Naive thymus-derived CD4-positive, alpha-beta T cell (primary cell): ENCODE results near the gene TRPM4. TPM values are rescaled to one million over a fixed set of nuclear protein-coding genes. Genes with fewer than 3 reads are reported as not detected.

Experiments
- ATAC-seq: fragments of 150-1000 bp; cut with Tn5 transposase; 2 replicates; pipeline ENCODE4 v1.10.0; 2021; ENCODE audit warnings: mild to moderate bottlenecking, moderate library complexity
- CTCF ChIA-PET: fragments of 350-600 bp; sonication (Branson Sonifier 250); formaldehyde crosslinking; loops from one replicate; lab custom pipeline; 2021; ENCODE audit warnings: antibody characterized with exemption; lab: Charles Lee
- POLR2A ChIA-PET: fragments of 350-600 bp; sonication (Branson Sonifier 250); formaldehyde crosslinking; loops from one replicate; lab custom pipeline; 2021; ENCODE audit warnings: antibody characterized with exemption, inconsistent platforms; lab: Charles Lee
- DNase-seq, 9 donors: peaks; one replicate each; pipeline versions ENCODE4 v3.0.0 to v3.0.0-alpha.2; 2020 to 2022; ENCODE audit warnings: mixed read lengths in 1 of 9
- H3K27ac ChIP-seq: one replicate; pipeline ENCODE4 v1.7.0; 2013; ENCODE audit warnings: mild to moderate bottlenecking, low read depth, low read length, moderate library complexity
- H3K27me3 ChIP-seq, 2 donors: one replicate each; pipeline ENCODE4 v1.7.0; 2013; ENCODE audit warnings: low read length in 2 of 2, mild to moderate bottlenecking in 2 of 2, moderate library complexity in 2 of 2; ENCODE audit not compliant: control insufficient read depth in 2 of 2, insufficient read depth in 2 of 2
- H3K36me3 ChIP-seq, 3 experiments: 1 replicate in 2 of 3; 2 replicates in 1 of 3; pipeline ENCODE4 v1.7.0; 2013; ENCODE audit warnings: low read length in 3 of 3, mild to moderate bottlenecking in 3 of 3, moderate library complexity in 1 of 3; ENCODE audit not compliant: insufficient read depth in 3 of 3, control insufficient read depth in 2 of 3
- H3K4me1 ChIP-seq, 2 donors: one replicate each; pipeline ENCODE4 v1.7.0; 2013; ENCODE audit warnings: low read length in 2 of 2, mild to moderate bottlenecking in 2 of 2, moderate library complexity in 1 of 2; ENCODE audit not compliant: control insufficient read depth in 2 of 2, insufficient read depth in 2 of 2
- H3K4me3 ChIP-seq: 2 replicates; pipeline ENCODE4 v1.7.0; 2013; ENCODE audit warnings: mild to moderate bottlenecking, low read length
- H3K9me3 ChIP-seq, 3 experiments: 1 replicate in 2 of 3; 2 replicates in 1 of 3; pipeline ENCODE4 v1.7.0; 2013; ENCODE audit warnings: low read length in 3 of 3; ENCODE audit not compliant: control insufficient read depth in 2 of 3
- H3K27ac Mint-ChIP-seq, 9 donors: one replicate each; pipeline ENCODE4 v1.8.0; 2020 to 2022; ENCODE audit warnings: mixed read lengths in 9 of 9, mild to moderate bottlenecking in 8 of 9, moderate library complexity in 5 of 9, inconsistent platforms in 2 of 9
- H3K27me3 Mint-ChIP-seq, 5 donors: one replicate each; pipeline ENCODE4 v1.8.0; 2021 to 2022; ENCODE audit warnings: mixed read lengths in 5 of 5, mild to moderate bottlenecking in 1 of 5
- H3K36me3 Mint-ChIP-seq, 5 donors: one replicate each; pipeline ENCODE4 v1.8.0; 2020 to 2022; ENCODE audit warnings: mixed read lengths in 5 of 5, mild to moderate bottlenecking in 3 of 5, inconsistent platforms in 1 of 5
- H3K4me1 Mint-ChIP-seq, 7 donors: one replicate each; pipeline ENCODE4 v1.8.0; 2020 to 2022; ENCODE audit warnings: mixed read lengths in 7 of 7, mild to moderate bottlenecking in 3 of 7, inconsistent platforms in 1 of 7
- H3K4me3 Mint-ChIP-seq, 10 donors: one replicate each; pipeline ENCODE4 v1.8.0; 2020 to 2022; ENCODE audit warnings: mild to moderate bottlenecking in 10 of 10, mixed read lengths in 10 of 10, moderate library complexity in 6 of 10, inconsistent platforms in 2 of 10
- H3K9me3 Mint-ChIP-seq, 11 donors: one replicate each; pipeline ENCODE4 v1.8.0; 2020 to 2022; ENCODE audit warnings: mixed read lengths in 11 of 11, mild to moderate bottlenecking in 4 of 11, inconsistent platforms in 1 of 11, moderate library complexity in 1 of 11
- intact Hi-C, 2 donors: fragments of 100-400 bp; cut with micrococcal nuclease; formaldehyde crosslinking; loops; one replicate each; pipeline ENCODE4 v1.15.1; 2023
- polyA plus RNA-seq, 2 donors: library from polyadenylated mRNA; unstranded; fragments of 300-500 nt; fragmentation: Illumina TruSeq; gene quantifications; one replicate each; pipeline ENCODE4 v1.2.3, GENCODE V29; 2021
- total RNA-seq, 6 experiments: library from RNA in 5 of 6; stranded (reverse) in 5 of 6; gene quantifications; 1 replicate in 5 of 6; 2 replicates in 1 of 6; pipeline ENCODE4 v1.2.3 and lab custom pipeline; 2021 to 2026

TRPM4 gene
- total and polyA plus RNA-seq, 7 experiments from 2014 or later: 0.13 to 3.2 (median 0.85) TPM; not detected in 2

GRCh38 chr19:49150106-49150943 lies 7.3 kb upstream of the TRPM4 start:
- peak in 4 of 9 donors; percentile 25 to 64 (median 33) for DNase-seq
- no peaks in the 10 kb centered on the region for H3K36me3 ChIP-seq
- peaks cover 16 to 43% (median 35%) of the 10 kb centered on the region in 7 donors for H3K4me1 Mint-ChIP-seq
- ChIA-PET POLR2A (no interaction called here), CTCF (interaction anchor here (0.6 to 4.6 kb wide), 4 partner anchors 32 to 568 kb away, joined by 3 to 28 read pairs (median 6); no protein-coding TSS in a partner anchor)
- ATAC-seq: peak; percentile 37
- H3K4me3 Mint-ChIP-seq: peak overlapping the region; percentile 62 to 88 (median 78)
- H3K27ac ChIP-seq: no peak overlapping the region
- H3K4me1 ChIP-seq: peaks cover 8 to 35% of the 10 kb centered on the region in 2 donors
- intact Hi-C loops: loop anchor here (1.0 to 5.0 kb wide), 2 partner anchors 22 to 33 kb away; partner anchors contain the start of genes C19orf73 (in 1 of the 2) and PPFIA3 (in 1 of the 2)
- peak overlapping the region; percentile 52 for H3K4me3 ChIP-seq
- H3K36me3 Mint-ChIP-seq: peaks cover 0 to 9% (median 0%) of the 10 kb centered on the region in 5 donors
- peaks cover 8 to 29% of the 10 kb centered on the region in 2 donors for H3K27me3 ChIP-seq
- H3K9me3 ChIP-seq: no peaks in the 10 kb centered on the region
- H3K27ac Mint-ChIP-seq: peak overlapping the region in 1 of 9 donors; percentile 33
- peaks cover 65 to 80% (median 67%) of the 10 kb centered on the region in 5 donors for H3K27me3 Mint-ChIP-seq
- H3K9me3 Mint-ChIP-seq: peaks cover 0 to 14% (median 5%) of the 10 kb centered on the region in 11 donors

GRCh38 chr19:49150944-49151243 lies 6.7 kb upstream of the TRPM4 start:
- intact Hi-C loops: loop anchor here (1.0 to 5.0 kb wide), 2 partner anchors 23 to 34 kb away; partner anchors contain the start of genes C19orf73 (in 1 of the 2) and PPFIA3 (in 1 of the 2)
- H3K9me3 Mint-ChIP-seq: peaks cover 0 to 14% (median 5%) of the 10 kb centered on the region in 11 donors
- peaks cover 0 to 9% (median 0%) of the 10 kb centered on the region in 5 donors for H3K36me3 Mint-ChIP-seq
- ChIA-PET CTCF (interaction anchor here (0.6 kb wide), 3 partner anchors 32 to 567 kb away, joined by 3 to 6 read pairs (median 5); no protein-coding TSS in a partner anchor), POLR2A (no interaction called here)
- peaks cover 63 to 85% (median 67%) of the 10 kb centered on the region in 5 donors for H3K27me3 Mint-ChIP-seq
- peak overlapping the region in 9 of 10 donors; percentile 27 to 88 (median 76) for H3K4me3 Mint-ChIP-seq
- Histone ChIP-seq H3K27me3 (peaks cover 8 to 32% of the 10 kb centered on the region in 2 donors), H3K4me1 (peaks cover 8 to 30% of the 10 kb centered on the region in 2 donors), H3K4me3 (peak overlapping the region; percentile 52), H3K36me3 (no peaks in the 10 kb centered on the region), H3K9me3 (no peaks in the 10 kb centered on the region), H3K27ac (no peak overlapping the region)
- DNase-seq (no peak), ATAC-seq (no peak)
- H3K4me1 Mint-ChIP-seq: peaks cover 11 to 39% (median 30%) of the 10 kb centered on the region in 7 donors
- H3K27ac Mint-ChIP-seq: no peak overlapping the region

GRCh38 chr19:49151267-49152118 lies 6.1 kb upstream of the TRPM4 start:
- CTCF ChIA-PET: no interaction called here
- Mint-ChIP-seq H3K4me3 (peak overlapping the region; percentile 48 to 83 (median 74)), H3K27me3 (peaks cover 62 to 86% (median 68%) of the 10 kb centered on the region in 5 donors), H3K36me3 (peaks cover 0 to 9% (median 0%) of the 10 kb centered on the region in 5 donors), H3K4me1 (peaks cover 10 to 39% (median 30%) of the 10 kb centered on the region in 7 donors), H3K9me3 (peaks cover 0 to 14% (median 5%) of the 10 kb centered on the region in 11 donors), H3K27ac (peak overlapping the region in 1 of 9 donors; percentile 33)
- peak in 3 of 9 donors; percentile 26 to 52 (median 27) for DNase-seq
- H3K4me3 ChIP-seq: no peak overlapping the region
- no peaks in the 10 kb centered on the region for H3K9me3 ChIP-seq
- peak; percentile 33 for ATAC-seq
- H3K27me3 ChIP-seq: peaks cover 8 to 32% of the 10 kb centered on the region in 2 donors
- no peaks in the 10 kb centered on the region for H3K36me3 ChIP-seq
- H3K27ac ChIP-seq: no peak overlapping the region
- POLR2A ChIA-PET: no interaction called here
- intact Hi-C loops: loop anchor here in 1 of 2 donors (5.0 kb wide), 1 partner anchor 34 kb away; the partner anchor contains the start of genes C19orf73 and PPFIA3
- H3K4me1 ChIP-seq: peaks cover 8 to 28% of the 10 kb centered on the region in 2 donors

- ATAC-seq: no peak
- DNase-seq: no peak
- H3K27me3 Mint-ChIP-seq: peaks cover 59 to 81% (median 66%) of the 10 kb centered on the region in 5 donors
- CTCF ChIA-PET: no interaction called here
- peaks cover 0 to 9% (median 0%) of the 10 kb centered on the region in 5 donors for H3K36me3 Mint-ChIP-seq
- no peak overlapping the region for H3K4me3 ChIP-seq
- peaks cover 8 to 28% of the 10 kb centered on the region in 2 donors for H3K4me1 ChIP-seq
- peaks cover 0 to 14% (median 5%) of the 10 kb centered on the region in 11 donors for H3K9me3 Mint-ChIP-seq
- no peak overlapping the region for H3K27ac ChIP-seq
- no peaks in the 10 kb centered on the region for H3K36me3 ChIP-seq
- POLR2A ChIA-PET: no interaction called here
- H3K4me3 Mint-ChIP-seq: peak overlapping the region in 7 of 10 donors; percentile 59 to 83 (median 76)
- H3K4me1 Mint-ChIP-seq: peaks cover 10 to 39% (median 30%) of the 10 kb centered on the region in 7 donors
- H3K27me3 ChIP-seq: peaks cover 8 to 32% of the 10 kb centered on the region in 2 donors
- intact Hi-C loops: loop anchor here in 1 of 2 donors (5.0 kb wide), 1 partner anchor 35 kb away; the partner anchor contains the start of genes C19orf73 and PPFIA3
- peak overlapping the region in 1 of 9 donors; percentile 33 for H3K27ac Mint-ChIP-seq
- H3K9me3 ChIP-seq: no peaks in the 10 kb centered on the region
Measured at GRCh38 chr19:49152119-49152550, 5.5 kb upstream of the TRPM4 start.

GRCh38 chr19:49153167-49153809 lies 4.3 kb upstream of the TRPM4 start:
- Mint-ChIP-seq H3K36me3 (peaks cover 0 to 9% (median 0%) of the 10 kb centered on the region in 5 donors), H3K4me3 (peak overlapping the region in 3 of 10 donors; percentile 5 to 33 (median 6))
- intact Hi-C loops: loop anchor here in 1 of 2 donors (5.0 kb wide), 1 partner anchor 36 kb away; the partner anchor contains the start of genes C19orf73 and PPFIA3

More at GRCh38 chr19:49153167-49153809, 4.3 kb upstream of the TRPM4 start:
- Mint-ChIP-seq H3K4me1 (peaks cover 12 to 41% (median 32%) of the 10 kb centered on the region in 7 donors), H3K27ac (no peak overlapping the region), H3K9me3 (peaks cover 0 to 14% (median 5%) of the 10 kb centered on the region in 11 donors), H3K27me3 (peaks cover 55 to 76% (median 58%) of the 10 kb centered on the region in 5 donors)
- peaks cover 8 to 39% of the 10 kb centered on the region in 2 donors for H3K27me3 ChIP-seq
- DNase-seq (no peak), ATAC-seq (no peak)
- H3K27ac ChIP-seq: no peak overlapping the region
- H3K4me3 ChIP-seq: no peak overlapping the region
- ChIA-PET CTCF (no interaction called here), POLR2A (no interaction called here)
- peaks cover 8 to 35% of the 10 kb centered on the region in 2 donors for H3K4me1 ChIP-seq
- no peaks in the 10 kb centered on the region for H3K9me3 ChIP-seq
- no peaks in the 10 kb centered on the region for H3K36me3 ChIP-seq
